NCI-H2196 treated with DMSO at 0.1 percent for 48 hours (cell line): ENCODE results near the gene CD72.
"Not testable (repeated sequence)": the region's sequence is repeated elsewhere in the genome, so short reads cannot be mapped to it uniquely, and the experiment has no call there.

Source experiments
- DNase-seq: peaks from one replicate; lab custom pipeline; 2025; ENCODE audit not compliant: unreplicated experiment; lab: John Stamatoyannopoulos, UW

Gene CD72

DNA sequence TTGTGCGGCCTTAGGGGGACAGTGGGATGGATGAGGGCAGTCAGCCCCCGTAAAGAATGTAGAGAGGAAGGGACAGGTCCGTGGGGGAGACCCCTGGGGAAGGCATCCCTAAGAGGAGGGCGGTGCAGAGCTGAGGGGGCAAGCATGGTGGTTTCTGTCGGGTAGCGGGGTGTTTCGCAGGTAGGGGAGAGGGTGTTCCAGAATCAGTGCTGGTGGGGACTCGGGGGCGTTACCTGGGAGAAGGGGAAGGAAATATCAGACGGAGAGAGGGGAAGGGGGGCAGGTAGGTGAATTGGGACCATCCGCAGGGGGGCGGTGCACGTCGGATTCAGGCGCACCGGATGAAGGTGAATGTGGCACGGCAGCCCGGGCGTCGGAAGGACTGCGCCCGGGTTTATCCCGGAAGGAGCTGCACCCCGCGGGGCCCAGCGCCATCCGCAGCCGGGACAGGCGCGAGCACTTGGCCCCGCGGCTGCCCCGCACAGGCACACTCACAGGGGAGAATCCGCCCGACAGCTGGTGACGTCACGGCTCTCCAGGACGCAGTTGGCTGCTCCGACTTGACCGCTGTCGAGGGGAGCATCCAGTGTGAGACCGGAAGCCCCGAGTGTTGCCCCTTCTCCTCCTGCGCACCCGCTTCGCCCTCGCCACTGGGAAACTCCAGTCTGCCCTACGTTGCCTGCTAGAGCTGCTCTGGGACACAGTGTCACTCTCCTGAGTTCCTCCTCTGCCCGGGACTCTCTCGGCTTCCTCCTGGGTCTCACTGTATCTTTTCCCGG is 1.3 kb downstream of the CD72 start:
- DNase-seq: no peak

DNA sequence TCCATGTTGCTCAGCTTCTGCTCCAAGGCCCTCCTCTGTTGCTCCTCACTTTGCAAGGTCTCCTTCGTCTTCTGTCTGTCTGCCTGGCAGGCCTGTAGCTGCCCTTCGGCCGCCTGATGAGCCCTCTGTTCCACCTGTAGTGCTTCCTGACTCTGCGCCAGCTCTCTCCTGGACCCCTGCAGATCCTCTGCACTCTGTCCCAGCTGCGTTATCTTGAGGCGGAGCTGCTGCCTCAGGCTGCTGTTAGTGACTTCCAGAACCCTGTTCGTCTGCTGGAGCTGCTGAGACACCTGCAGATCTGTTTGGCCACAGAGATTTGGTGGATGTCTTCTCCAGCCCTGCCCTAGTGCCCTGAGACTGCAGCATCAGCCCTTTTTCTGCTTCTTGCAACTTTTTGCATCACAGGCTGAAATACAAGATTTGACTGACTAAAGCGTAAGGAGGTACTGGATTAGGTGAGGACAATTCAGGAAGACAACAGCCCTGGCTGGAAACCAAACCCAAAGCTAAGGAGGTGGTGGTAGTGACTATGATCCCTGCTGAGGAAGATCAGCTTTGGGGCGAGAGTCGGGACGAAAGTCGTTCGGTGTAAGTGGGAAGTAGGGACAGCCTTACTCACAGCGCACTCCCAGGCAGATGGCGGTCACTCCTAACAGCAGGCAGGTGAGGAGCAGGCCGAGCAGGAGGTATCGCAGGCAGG is 2.1 kb downstream of the CD72 start:
- DNase-seq: no peak

DNA sequence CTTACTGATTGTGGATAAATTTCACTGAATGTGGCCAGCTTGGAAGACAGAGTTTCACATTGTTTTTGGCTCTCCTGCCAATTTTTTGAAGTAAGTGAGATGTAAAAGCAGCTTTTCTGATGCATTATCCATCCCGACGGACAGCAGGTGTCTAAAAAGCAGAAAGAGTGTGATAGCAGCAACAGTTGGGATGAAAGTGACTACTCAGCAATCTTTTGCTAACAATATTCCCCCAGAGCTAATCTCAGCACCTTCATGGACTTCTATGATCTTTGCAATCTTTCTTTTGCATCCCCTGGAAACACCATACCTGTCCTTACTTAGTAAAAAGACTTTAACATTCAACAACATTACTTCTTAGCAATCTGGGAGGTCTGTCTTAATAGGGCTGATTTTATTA is 5.4 kb downstream of the CD72 start:
- no peak for DNase-seq

- DNase-seq: not testable (repeated sequence)
Observed at GRCh38 chr9:35612066-35612465, 6.1 kb downstream of the CD72 start.

DNA sequence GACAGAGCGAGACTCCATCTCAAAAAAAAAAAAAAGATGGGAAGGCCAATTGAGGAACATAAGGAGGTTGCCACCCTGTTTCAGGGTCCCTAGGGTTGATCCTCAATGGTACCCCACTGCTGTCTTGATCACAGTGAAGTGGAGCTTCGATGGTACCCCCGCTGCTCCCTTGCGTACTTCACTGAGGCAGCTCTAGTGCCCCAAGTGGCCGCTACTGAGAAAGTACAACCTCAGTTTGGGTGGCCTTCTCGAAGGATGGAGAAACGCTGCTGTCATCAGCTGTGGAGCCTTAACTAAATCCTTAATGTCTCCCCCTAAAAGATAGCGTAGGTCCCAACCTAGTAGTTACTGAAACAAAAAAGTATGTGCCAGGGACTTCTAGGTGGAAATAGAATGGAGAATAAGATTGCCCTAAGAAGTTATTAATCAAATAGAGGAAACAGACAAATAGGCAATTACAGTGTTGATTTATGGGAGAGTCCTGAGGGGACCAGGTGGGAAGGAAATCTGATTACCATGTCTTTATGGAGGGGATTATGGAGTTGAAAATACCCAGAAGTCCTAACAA is 6.9 kb downstream of the CD72 start:
- DNase-seq: no peak

DNA sequence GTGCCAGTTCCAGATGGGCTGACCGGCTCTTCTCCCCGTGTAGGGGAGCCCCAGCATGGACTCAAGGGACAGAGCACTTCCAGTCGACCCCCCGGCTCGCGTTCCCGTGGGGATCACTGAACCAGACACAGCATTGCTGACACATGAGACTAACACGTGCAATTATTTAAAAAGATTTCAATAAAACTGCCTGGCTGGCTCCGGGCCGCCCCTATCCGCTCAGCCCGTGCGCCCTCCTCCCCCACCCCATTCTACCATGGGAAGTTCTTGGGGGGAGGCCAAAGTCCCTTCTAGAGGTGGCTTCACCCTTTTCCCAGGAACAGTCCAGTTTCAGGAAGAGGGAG is 8.4 kb downstream of the CD72 start:
- no peak for DNase-seq

GRCh38 chr9:35609001-35609819 is 9.0 kb downstream of the CD72 start:
- no peak for DNase-seq

DNA sequence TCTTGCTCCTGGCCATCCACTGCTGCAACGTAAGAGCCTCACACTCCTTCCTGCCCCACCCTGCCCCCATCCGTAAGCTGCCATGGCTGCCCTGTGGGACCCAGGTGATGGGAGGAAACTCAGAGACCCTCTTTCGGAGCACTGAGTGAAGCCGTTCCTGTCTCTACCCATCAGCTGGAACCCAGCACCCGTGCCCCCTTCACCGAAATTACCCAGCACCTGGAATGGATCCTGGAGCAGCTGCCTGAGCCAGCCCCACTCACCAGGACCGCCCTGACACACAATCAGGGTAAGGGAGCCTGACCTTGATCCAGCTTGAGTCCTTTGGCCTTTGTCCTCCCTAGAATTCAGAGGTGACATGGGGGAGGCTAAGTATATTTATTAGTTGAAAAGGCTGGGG is 10.0 kb downstream of the CD72 start:
- no peak for DNase-seq

DNA sequence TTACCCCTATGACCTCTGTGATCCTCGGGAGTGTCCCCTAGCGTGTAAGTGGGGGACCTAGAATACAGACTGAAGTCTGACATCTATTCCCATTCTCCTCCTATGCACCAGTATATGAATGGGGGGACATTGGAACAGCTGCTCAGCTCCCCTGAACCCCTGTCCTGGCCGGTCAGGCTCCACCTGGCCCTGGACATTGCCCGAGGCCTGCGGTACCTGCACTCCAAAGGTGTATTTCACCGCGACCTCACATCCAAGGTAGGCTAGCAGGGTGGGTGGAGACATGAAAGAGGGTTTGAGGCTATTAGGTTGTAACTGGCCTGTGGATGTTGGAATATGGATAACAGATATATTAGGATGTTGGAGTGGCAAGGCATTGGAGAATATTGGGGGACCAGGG is 11.5 kb downstream of the CD72 start:
- DNase-seq: no peak

DNA sequence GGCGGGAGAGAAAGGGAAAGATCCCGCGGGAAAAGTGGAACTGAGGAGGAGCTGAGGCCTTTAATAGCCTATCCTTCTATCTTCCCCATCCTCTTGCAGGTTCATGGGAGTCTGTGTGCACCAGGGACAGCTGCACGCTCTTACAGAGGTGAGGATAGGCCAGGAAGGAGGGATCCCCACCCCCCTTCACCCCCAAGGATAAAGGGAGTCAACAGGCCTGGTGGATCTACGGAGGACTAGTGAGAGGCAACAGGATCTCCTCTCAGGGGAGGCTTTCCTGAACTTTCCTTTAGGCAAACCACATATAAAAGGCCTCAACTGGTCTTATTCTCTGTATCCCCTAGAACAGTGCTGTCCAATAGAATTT is 12.1 kb downstream of the CD72 start:
- DNase-seq: no peak

DNA sequence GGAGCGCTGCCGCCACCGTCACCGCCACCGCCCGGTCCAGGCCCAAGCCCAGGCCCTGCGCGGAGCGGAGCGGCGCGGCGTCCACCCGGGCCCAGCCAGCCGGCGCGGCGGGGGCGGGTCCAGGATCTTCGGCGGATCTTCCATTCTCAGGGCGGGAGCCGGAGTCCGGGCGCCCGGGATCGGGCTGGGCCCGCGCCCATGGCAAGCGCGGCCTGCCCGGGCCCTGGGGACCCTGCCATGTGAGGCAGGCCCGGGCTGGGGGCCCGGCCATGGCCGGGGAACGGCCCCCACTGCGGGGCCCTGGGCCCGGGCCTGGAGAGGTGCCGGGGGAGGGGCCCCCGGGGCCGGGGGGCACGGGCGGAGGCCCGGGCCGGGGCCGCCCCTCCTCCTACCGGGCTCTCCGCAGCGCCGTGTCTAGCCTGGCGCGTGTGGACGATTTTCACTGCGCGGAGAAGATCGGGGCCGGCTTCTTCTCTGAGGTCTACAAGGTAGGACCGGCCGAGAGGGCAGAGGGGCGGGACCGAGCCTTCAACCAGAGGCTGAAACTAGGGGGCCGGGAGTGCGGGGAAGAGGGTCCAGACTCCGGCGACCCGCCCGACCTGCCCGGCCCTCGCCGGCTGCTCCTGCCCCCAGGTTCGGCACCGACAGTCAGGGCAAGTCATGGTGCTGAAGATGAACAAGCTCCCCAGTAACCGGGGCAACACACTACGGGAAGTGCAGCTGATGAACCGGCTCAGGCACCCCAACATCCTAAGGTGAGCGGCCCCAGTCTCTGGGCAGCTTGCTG is 12.7 kb downstream of the CD72 start:
- DNase-seq: no peak

DNA sequence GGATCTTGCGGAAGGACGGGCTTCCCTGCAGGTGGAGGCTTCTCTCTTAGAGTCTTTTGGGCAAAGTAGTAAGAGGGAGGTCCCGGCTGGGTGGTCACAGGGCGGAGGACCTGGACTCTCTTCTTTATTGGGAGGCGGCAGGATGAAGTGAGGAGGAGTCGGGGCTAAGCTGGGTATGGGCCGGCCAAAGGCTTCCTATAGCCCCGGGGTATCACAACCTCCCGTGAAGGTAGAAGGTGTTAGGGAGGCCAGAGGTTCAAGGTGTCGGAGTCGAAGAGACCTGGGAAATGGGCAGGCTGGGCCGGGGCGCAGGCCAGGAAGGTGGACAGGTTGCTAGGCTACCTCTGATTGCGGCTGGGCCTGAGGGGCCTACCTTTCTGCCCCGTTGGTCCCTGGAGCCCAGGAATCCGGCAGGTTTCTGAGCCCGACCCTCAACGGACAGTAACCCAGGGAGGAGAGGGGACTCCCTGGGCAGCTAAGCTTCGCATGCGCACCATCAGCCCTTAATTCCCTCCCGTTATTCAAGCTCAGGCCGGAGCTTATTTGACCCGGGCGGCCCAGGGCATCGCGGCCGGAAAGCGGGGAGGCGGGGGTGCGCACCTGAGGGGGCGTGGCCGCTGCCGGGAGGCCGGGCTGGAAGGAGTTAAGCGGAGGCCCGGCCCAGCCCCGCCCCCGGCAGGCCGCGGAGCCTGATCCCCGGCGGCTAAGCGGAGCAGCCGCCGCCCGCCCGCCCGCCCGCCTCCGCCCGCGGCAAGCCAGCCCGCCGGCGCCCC is 13.4 kb downstream of the CD72 start, which contains the start of gene TESK1:
Gene TESK1 (plus strand): TSS at position 685 of the 773 bp plus-strand sequence. CDS start 358 bp downstream, outside the sequence.
- peak; percentile 80 for DNase-seq

GRCh38 chr9:35603986-35604577 is 14.1 kb downstream of the CD72 start:
- DNase-seq: peak; percentile 99

DNA sequence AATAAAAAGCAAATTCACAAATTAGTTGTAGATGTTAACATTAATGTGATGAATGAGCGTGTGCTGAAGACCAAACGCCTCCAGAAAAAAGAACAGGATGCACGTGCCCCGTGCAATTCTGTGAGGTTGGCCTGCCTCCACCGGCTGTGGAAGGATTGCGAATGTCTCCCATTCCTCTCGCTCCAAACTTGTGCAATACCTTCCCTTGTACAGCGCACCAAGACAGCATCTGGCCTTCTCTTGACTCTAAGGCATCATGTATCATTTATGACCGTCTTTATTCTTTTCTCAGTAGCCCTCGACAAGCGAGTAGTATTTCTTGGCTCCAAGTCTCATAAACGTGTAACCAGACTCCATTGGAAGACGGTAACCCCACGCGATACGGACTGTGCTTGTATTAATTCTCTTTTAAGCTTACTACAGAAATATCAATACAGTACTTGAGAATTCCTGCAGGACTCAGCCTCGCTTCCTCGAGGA is 14.7 kb downstream of the CD72 start:
- DNase-seq: peak; percentile 49

- DNase-seq: no peak
Observed at GRCh38 chr9:35599763-35600604, 18.2 kb downstream of the CD72 start.

- DNase-seq: peak; percentile 4
Observed at GRCh38 chr9:35598866-35599590, 19.2 kb downstream of the CD72 start.

DNA sequence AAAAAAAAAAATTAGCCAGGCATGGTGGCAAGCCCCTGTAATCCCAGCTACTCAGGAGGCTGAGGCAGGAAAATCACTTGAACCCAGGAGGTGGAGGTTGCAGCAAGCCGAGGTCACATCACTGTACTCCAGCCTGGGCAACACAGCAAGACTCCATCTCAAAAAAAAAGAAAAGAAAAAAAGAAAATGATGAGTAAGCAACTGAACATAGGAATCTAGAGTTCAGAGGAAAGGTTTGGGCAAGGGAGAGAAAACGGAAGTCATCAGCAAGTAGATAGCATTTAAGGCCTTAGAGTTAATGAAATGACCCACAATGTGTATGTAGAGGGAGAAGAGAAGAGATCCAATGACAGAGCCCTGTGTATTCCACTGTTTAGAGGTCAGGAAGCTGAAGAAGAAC is 21.3 kb downstream of the CD72 start:
- DNase-seq: not testable (repeated sequence)

DNA sequence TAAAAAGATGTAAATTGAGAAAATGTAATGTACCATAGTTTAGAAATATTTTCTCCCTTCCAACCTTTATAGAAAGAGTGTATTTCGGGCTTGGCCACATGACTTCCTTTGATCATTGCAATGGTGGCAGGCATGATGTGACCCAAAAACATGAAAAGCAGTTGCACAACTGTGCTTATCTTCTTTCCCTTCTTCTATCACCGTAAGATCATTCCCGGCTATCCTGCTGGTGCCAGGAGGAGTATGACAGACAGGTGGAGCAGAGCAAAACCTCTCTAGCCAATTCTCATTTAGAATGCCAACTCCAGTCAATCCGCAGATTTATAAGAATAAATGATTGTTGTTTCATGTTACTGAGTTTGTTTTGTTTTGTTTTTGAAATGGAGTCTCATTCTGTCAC is 23.7 kb downstream of the CD72 start:
- DNase-seq: no peak
